ENCODE data around the gene TBX10. TPM values are rescaled to one million over a fixed set of nuclear protein-coding genes. Genes with fewer than 3 reads are reported as not detected.

TBX10 gene
- total RNA-seq, 1 donor, result not detected

- no peak for DNase-seq (ENCODE audit: low read depth)
- no peak overlapping the region for H3K4me3 ChIP-seq (ENCODE audit: low read depth, low read length)
- TF ChIP-seq CTCF (IDR thresholded peaks at IDR 0.05; ENCODE audit: insufficient read depth, low read length), result no peak
Measured at GRCh38 chr11:67631853-67632174, 7.7 kb downstream of the TBX10 start.

- H3K4me3 ChIP-seq (ENCODE audit: low read depth, low read length), result no peak overlapping the region
- no peak for TF ChIP-seq CTCF (IDR thresholded peaks at IDR 0.05; ENCODE audit: insufficient read depth, low read length)
- DNase-seq (ENCODE audit: low read depth), result no peak
Measured at GRCh38 chr11:67631411-67631810, 8.2 kb downstream of the TBX10 start.

- peak overlapping the region; percentile 75 for H3K4me3 ChIP-seq (ENCODE audit: low read depth, low read length)
- TF ChIP-seq CTCF (IDR thresholded peaks at IDR 0.05; ENCODE audit: insufficient read depth, low read length), result no peak
- no peak for DNase-seq (ENCODE audit: low read depth)
Measured at GRCh38 chr11:67630943-67631331, 8.6 kb downstream of the TBX10 start.

- DNase-seq (ENCODE audit: low read depth), result peak; percentile 95
- TF ChIP-seq CTCF (IDR thresholded peaks at IDR 0.05; ENCODE audit: insufficient read depth, low read length), result peak; percentile 75
- peak overlapping the region; percentile 75 for H3K4me3 ChIP-seq (ENCODE audit: low read depth, low read length)
Measured at GRCh38 chr11:67630228-67630942, 9.2 kb downstream of the TBX10 start.

GRCh38 chr11:67629386-67630227, 10.0 kb downstream of the TBX10 start, which contains the start of gene NUDT8:
NUDT8 (minus strand) TSS chr11:67629937; CDS start chr11:67629911, 26 bp downstream.
- DNase-seq (ENCODE audit: low read depth), result peak; percentile 74
- peak; percentile 82 for TF ChIP-seq CTCF (IDR thresholded peaks at IDR 0.05; ENCODE audit: insufficient read depth, low read length)
- peak within 1 kb of the TSS; percentile 75 for H3K4me3 ChIP-seq (ENCODE audit: low read depth, low read length)

- no peak for TF ChIP-seq CTCF (IDR thresholded peaks at IDR 0.05; ENCODE audit: insufficient read depth, low read length)
- DNase-seq (ENCODE audit: low read depth), result no peak
- H3K4me3 ChIP-seq (ENCODE audit: low read depth, low read length), result peak overlapping the region; percentile 67
Measured at GRCh38 chr11:67628710-67629385, 10.7 kb downstream of the TBX10 start.
